Parathyroid adenoma (tissue), 2 donors: ENCODE data around the gene CDH20.

Source experiments
- H2AFZ ChIP-seq: fragments of 300-600 bp; sonication (generic); one replicate; pipeline ENCODE4 v1.7.0; 2017; ENCODE audit warnings: antibody characterized with exemption, mild to moderate bottlenecking
- H3K27ac ChIP-seq: fragments of 300-600 bp; sonication (generic); one replicate; pipeline ENCODE4 v1.7.0; 2017
- H3K27me3 ChIP-seq: fragments of 300-600 bp; sonication (generic); one replicate; pipeline ENCODE4 v1.7.0; 2017; ENCODE audit warnings: low read length; ENCODE audit not compliant: control insufficient read depth, insufficient read depth
- H3K36me3 ChIP-seq: fragments of 300-600 bp; sonication (generic); one replicate; pipeline ENCODE4 v1.7.0; 2017; ENCODE audit warnings: low read length; ENCODE audit not compliant: control insufficient read depth, insufficient read depth
- H3K4me1 ChIP-seq: fragments of 300-600 bp; sonication (generic); one replicate; pipeline ENCODE4 v1.7.0; 2017; ENCODE audit warnings: control low read depth
- H3K4me2 ChIP-seq: fragments of 300-600 bp; sonication (generic); one replicate; pipeline ENCODE4 v1.7.0; 2017; ENCODE audit warnings: low read length
- H3K4me3 ChIP-seq: fragments of 300-600 bp; sonication (generic); one replicate; pipeline ENCODE4 v1.7.0; 2017; ENCODE audit warnings: low read depth, low read length
- H3K79me2 ChIP-seq: fragments of 300-600 bp; sonication (generic); one replicate; pipeline ENCODE4 v1.7.0; 2017; ENCODE audit warnings: control low read depth
- H3K9ac ChIP-seq: fragments of 300-600 bp; sonication (generic); one replicate; pipeline ENCODE4 v1.7.0; 2017; ENCODE audit warnings: mild to moderate bottlenecking
- H3K9me3 ChIP-seq: fragments of 300-600 bp; sonication (generic); one replicate; pipeline ENCODE4 v1.7.0; 2017; ENCODE audit warnings: low read length; ENCODE audit not compliant: control insufficient read depth
- CTCF ChIP-seq: fragments of 300-600 bp; sonication (generic); IDR thresholded peaks from one replicate; pipeline ENCODE4 v1.7.0; 2017; ENCODE audit warnings: antibody characterized with exemption, mild to moderate bottlenecking
- donor health status: primary hyperparathyroidism.

CDH20 gene

DNA sequence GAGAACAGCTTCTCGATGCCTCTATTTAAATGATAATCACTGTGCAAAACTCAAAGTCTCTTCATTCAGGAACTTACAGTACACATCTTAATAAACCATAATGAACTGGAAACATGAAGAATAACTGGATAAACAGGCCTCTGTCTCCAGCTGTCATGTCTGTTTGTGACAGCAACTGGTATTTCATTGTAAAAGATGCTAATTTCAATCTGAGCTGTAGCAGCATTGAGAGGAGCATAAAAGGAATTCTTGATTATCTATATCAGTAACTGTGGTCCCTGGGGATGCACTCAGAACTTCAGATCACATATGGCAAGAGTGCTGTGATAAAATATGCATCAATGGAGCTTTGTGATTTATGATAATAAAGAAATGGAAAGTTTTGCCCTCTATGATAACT lies 18.8 kb downstream of the CDH20 start:
- no peak overlapping the region for H3K9ac ChIP-seq
- H3K4me3 ChIP-seq: no peak overlapping the region
- no peak for TF ChIP-seq CTCF
- H3K27ac ChIP-seq: no peak overlapping the region
- no peaks in the 10 kb centered on the region for H3K27me3 ChIP-seq
- H3K4me2 ChIP-seq: no peak overlapping the region
- no peaks in the 10 kb centered on the region for H3K4me1 ChIP-seq
- no peak overlapping the region for H2AFZ ChIP-seq
- no peaks in the 10 kb centered on the region for H3K36me3 ChIP-seq
- no peaks in the 10 kb centered on the region for H3K9me3 ChIP-seq
- no peaks in the 10 kb centered on the region for H3K79me2 ChIP-seq

GRCh38 chr18:61352611-61353010 lies 19.4 kb downstream of the CDH20 start:
- no peak overlapping the region for H2AFZ ChIP-seq
- no peaks in the 10 kb centered on the region for H3K27me3 ChIP-seq
- no peaks in the 10 kb centered on the region for H3K4me1 ChIP-seq
- no peaks in the 10 kb centered on the region for H3K79me2 ChIP-seq
- no peak for TF ChIP-seq CTCF
- H3K9me3 ChIP-seq: no peaks in the 10 kb centered on the region
- H3K9ac ChIP-seq: no peak overlapping the region
- no peaks in the 10 kb centered on the region for H3K36me3 ChIP-seq
- H3K4me3 ChIP-seq: no peak overlapping the region
- no peak overlapping the region for H3K4me2 ChIP-seq
- no peak overlapping the region for H3K27ac ChIP-seq

DNA sequence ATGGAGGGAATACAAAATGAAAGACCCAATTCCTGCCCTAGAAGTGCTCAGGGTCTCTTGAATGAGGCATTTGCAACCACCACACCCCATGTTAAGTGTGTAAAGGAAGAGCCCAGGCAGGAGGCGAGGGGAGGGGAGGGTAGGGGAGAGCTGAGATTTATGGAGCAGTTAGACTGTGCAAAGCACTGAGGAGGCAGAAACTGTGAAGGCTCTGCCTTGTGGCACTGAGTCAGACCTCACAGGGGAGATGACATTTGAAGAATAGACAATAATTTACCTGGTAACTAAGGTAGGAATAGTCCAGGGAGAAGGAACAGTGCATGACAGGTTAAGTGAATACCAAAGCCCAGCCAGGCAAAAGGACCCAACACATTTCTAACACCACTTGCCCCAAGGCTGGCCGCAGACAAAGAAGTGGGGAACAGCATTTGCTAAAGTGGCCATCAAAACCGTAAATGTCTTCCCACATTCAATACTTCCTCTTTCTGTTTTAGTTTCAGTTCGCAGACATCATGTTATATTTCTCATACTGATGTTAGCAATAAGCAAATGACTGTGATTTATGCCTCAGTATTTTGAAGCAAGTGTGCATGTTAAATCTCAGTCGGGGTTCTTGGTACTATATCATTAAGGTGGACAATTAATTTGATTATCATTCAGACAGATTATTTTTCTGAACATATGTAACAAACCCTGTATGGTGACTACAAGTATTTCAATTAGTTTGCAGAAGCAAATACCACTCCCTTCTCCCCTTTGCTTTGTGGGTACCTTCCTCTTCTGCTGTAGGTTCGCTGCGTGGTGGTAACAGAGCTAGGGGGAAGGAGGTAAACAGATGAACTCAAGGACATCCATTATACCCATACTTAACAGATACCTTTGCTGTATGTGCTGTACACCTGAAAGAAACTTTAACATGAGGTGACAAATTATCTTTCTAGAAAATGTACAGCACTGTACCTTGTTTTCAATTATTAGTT lies 27.5 kb downstream of the CDH20 start:
- no peak for TF ChIP-seq CTCF
- Histone ChIP-seq H3K9me3 (no peaks in the 10 kb centered on the region), H3K4me1 (no peaks in the 10 kb centered on the region), H3K4me3 (no peak overlapping the region), H3K79me2 (no peaks in the 10 kb centered on the region), H3K27me3 (no peaks in the 10 kb centered on the region), H3K27ac (no peak overlapping the region), H3K4me2 (no peak overlapping the region), H3K36me3 (no peaks in the 10 kb centered on the region), H2AFZ (no peak overlapping the region), H3K9ac (no peak overlapping the region)

DNA sequence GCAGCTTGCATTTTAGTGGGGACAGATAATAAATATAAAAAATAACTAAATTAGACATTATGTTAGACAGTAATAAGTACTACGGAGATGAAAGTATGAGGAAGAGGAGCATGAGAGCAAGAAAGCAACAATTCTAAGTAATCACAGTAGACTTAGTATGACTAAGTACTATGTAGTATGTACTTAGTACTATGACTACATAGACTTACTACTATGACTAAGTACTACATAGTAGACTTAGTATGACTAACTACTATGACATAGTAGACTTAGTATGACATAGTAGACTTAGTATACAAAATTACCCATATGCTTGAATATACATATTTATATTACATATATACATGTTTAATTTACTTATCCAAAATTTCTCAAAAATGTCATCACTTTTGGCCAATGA lies 29.3 kb downstream of the CDH20 start:
- no peaks in the 10 kb centered on the region for H3K79me2 ChIP-seq
- H3K4me1 ChIP-seq: no peaks in the 10 kb centered on the region
- TF ChIP-seq CTCF: no peak

DNA sequence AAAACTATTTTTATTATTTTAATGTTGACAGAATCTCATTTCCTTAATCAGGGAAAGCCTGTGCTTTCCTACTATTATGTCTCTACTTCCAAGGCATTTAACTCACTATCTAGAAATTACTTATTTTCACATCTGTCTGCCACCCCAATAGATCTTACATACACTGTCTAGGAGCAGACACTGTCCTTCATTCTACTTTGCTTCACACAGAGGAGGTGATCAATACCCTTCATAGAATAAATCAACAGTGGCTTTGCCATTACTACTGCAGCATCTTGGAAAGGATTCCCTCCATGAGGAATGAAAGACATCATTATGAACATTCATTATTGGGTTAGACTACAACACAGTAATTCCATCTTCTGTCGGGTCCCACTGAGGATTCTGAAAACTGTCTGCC lies 31.7 kb downstream of the CDH20 start:
- no peak for TF ChIP-seq CTCF
- Histone ChIP-seq H3K27me3 (no peaks in the 10 kb centered on the region), H2AFZ (no peak overlapping the region), H3K4me1 (no peaks in the 10 kb centered on the region), H3K36me3 (no peaks in the 10 kb centered on the region), H3K27ac (no peak overlapping the region), H3K79me2 (no peaks in the 10 kb centered on the region), H3K4me3 (no peak overlapping the region), H3K4me2 (no peak overlapping the region), H3K9ac (no peak overlapping the region), H3K9me3 (no peaks in the 10 kb centered on the region)

More for the DNA sequence above, 29.3 kb downstream of the CDH20 start:
- H3K27ac ChIP-seq: no peak overlapping the region
- no peak overlapping the region for H2AFZ ChIP-seq
- no peak overlapping the region for H3K9ac ChIP-seq
- H3K4me2 ChIP-seq: no peak overlapping the region
- no peaks in the 10 kb centered on the region for H3K36me3 ChIP-seq
- H3K4me3 ChIP-seq: no peak overlapping the region
- H3K9me3 ChIP-seq: no peaks in the 10 kb centered on the region
- H3K27me3 ChIP-seq: no peaks in the 10 kb centered on the region
